Liver (tissue), 3 donors: Measurements from ENCODE around the gene LGI1.

Experiments used
- CTCF ChIP-seq: fragments of 150-350 bp; IDR thresholded peaks from 2 replicates; pipeline ENCODE4 v1.5.1; 2017; ENCODE audit warnings: improper control_type of control experiment, low read depth, low read length; ENCODE audit not compliant: missing input control
- EGR1 ChIP-seq, 2 donors: IDR thresholded peaks; 2 replicates each; pipeline ENCODE4 v1.6.1; 2016 to 2018; ENCODE audit warnings: antibody characterized with exemption in 2 of 2, low read depth in 2 of 2
- GABPA ChIP-seq, 2 donors: IDR thresholded peaks in 1 of 2; conservative IDR thresholded peaks in 1 of 2; 2 replicates each; pipeline ENCODE4 v1.6.1; 2016; ENCODE audit warnings: antibody characterized with exemption in 2 of 2, mild to moderate bottlenecking in 1 of 2, moderate library complexity in 1 of 2
- HNF4A ChIP-seq, 2 donors: conservative IDR thresholded peaks; 2 replicates each; pipeline ENCODE4 v1.6.1; 2016; ENCODE audit warnings: antibody characterized with exemption in 2 of 2, mild to moderate bottlenecking in 2 of 2
- MAX ChIP-seq: IDR thresholded peaks from 2 replicates; pipeline ENCODE4 v1.6.1; 2016; ENCODE audit warnings: antibody characterized with exemption
- RAD21 ChIP-seq, 2 donors: IDR thresholded peaks; 2 replicates each; pipeline ENCODE4 v1.6.1; 2016; ENCODE audit warnings: antibody characterized with exemption in 2 of 2, mild to moderate bottlenecking in 2 of 2
- REST ChIP-seq: IDR thresholded peaks from 2 replicates; pipeline ENCODE4 v1.6.1; 2016; ENCODE audit warnings: antibody characterized with exemption, mild to moderate bottlenecking
- RXRA ChIP-seq, 2 donors: IDR thresholded peaks; 2 replicates each; pipeline ENCODE4 v1.6.1; 2017 to 2018; ENCODE audit warnings: antibody characterized with exemption in 2 of 2, mild to moderate bottlenecking in 1 of 2
- SP1 ChIP-seq: IDR thresholded peaks from 2 replicates; pipeline ENCODE4 v1.6.1; 2018; ENCODE audit warnings: antibody characterized with exemption, mild to moderate bottlenecking
- TAF1 ChIP-seq: conservative IDR thresholded peaks from 2 replicates; pipeline ENCODE4 v1.6.1; 2016; ENCODE audit warnings: antibody characterized with exemption, mild to moderate bottlenecking
- donor health status: healthy.
- donor health status: healthy.

GRCh38 chr10:93757801-93758507 lies at the start of gene LGI1:
- no peak for TF ChIP-seq SP1
- TF ChIP-seq RAD21 (IDR thresholded peaks at IDR 0.05) = no peak
- TF ChIP-seq HNF4A (conservative IDR thresholded peaks at IDR 0.05) = no peak
- TF ChIP-seq CTCF = no peak
- TF ChIP-seq TAF1 = no peak
- no peak for TF ChIP-seq GABPA (IDR thresholded peaks at IDR 0.05 in 1 of 2, conservative IDR thresholded peaks at IDR 0.05 in 1 of 2)
- TF ChIP-seq REST = no peak
- TF ChIP-seq MAX = no peak
- TF ChIP-seq RXRA (IDR thresholded peaks at IDR 0.05) = no peak
- no peak for TF ChIP-seq EGR1 (IDR thresholded peaks at IDR 0.05; ENCODE audit: low read depth in 2 of 2)
